Tibial nerve (tissue), 4 donors: ENCODE measurements around the gene SLC1A1. TPM values are rescaled to one million over a fixed set of nuclear protein-coding genes. Genes with fewer than 3 reads are reported as not detected.
A peak's percentile ranks its signal among the peaks of the same experiment; 100 is the strongest.

ENCODE experiments used
- DNase-seq, 2 donors: peaks; one replicate each; pipeline ENCODE4 v3.0.0-alpha.2; 2019; ENCODE audit warnings: low spot score in 2 of 2
- H3K27ac ChIP-seq, 4 donors: fragments of 200-600 bp; sonication (generic) in 3 of 4; one replicate each; pipeline ENCODE4 v1.5.1; 2017 to 2019; ENCODE audit warnings: mild to moderate bottlenecking in 1 of 4
- H3K27me3 ChIP-seq, 2 donors: fragments of 200-600 bp; sonication (generic) in 1 of 2; one replicate each; pipeline versions ENCODE4 v1.5.1 to v1.6.0; 2017 to 2019
- H3K36me3 ChIP-seq, 3 donors: fragments of 200-600 bp; sonication (generic); one replicate each; pipeline ENCODE4 v1.5.1; 2018 to 2019
- H3K4me1 ChIP-seq, 4 donors: fragments of 200-600 bp; sonication (generic) in 3 of 4; one replicate each; pipeline ENCODE4 v1.5.1; 2017 to 2019
- H3K4me3 ChIP-seq, 4 donors: fragments of 200-600 bp; sonication (generic) in 3 of 4; one replicate each; pipeline ENCODE4 v1.5.1; 2017 to 2019; ENCODE audit warnings: mild to moderate bottlenecking in 1 of 4, moderate library complexity in 1 of 4
- H3K9me3 ChIP-seq, 4 donors: fragments of 200-600 bp; sonication (generic) in 3 of 4; one replicate each; pipeline ENCODE4 v1.5.1; 2017 to 2019
- CTCF ChIP-seq, 5 experiments: fragments of 200-600 bp in 3 of 5; fragments of 450-650 bp in 2 of 5; sonication (generic) in 3 of 5; IDR thresholded peaks; one replicate each; pipeline ENCODE4 v1.5.1; 2016 to 2019; ENCODE audit warnings: antibody characterized with exemption in 5 of 5, mild to moderate bottlenecking in 3 of 5, moderate library complexity in 2 of 5
- EP300 ChIP-seq, 2 donors: sonication (generic); formaldehyde crosslinking; IDR thresholded peaks; one replicate each; pipeline ENCODE4 v1.6.1; 2017; ENCODE audit warnings: antibody characterized with exemption in 2 of 2, mild to moderate bottlenecking in 1 of 2
- POLR2A ChIP-seq, 2 donors: fragments of 450-650 bp; IDR thresholded peaks; one replicate each; pipeline ENCODE4 v1.6.1; 2017; ENCODE audit warnings: antibody characterized with exemption in 2 of 2, mild to moderate bottlenecking in 2 of 2, moderate library complexity in 2 of 2
- WGBS, 2 donors: methylation state at CpG; one replicate each; pipeline ENCODE4 v1.1.5; 2018; 5-methylcytosine and 5-hydroxymethylcytosine counted together
- total RNA-seq, 4 donors: library from RNA; depleted of rRNA; stranded (reverse); fragments of >200 nt; gene quantifications; one replicate each; pipeline ENCODE4 v1.1.0, GENCODE V29; 2016

Gene SLC1A1
- total RNA-seq, 4 donors from 2014 or later, result 4.0 to 16.8 (median 6.7) TPM

DNA sequence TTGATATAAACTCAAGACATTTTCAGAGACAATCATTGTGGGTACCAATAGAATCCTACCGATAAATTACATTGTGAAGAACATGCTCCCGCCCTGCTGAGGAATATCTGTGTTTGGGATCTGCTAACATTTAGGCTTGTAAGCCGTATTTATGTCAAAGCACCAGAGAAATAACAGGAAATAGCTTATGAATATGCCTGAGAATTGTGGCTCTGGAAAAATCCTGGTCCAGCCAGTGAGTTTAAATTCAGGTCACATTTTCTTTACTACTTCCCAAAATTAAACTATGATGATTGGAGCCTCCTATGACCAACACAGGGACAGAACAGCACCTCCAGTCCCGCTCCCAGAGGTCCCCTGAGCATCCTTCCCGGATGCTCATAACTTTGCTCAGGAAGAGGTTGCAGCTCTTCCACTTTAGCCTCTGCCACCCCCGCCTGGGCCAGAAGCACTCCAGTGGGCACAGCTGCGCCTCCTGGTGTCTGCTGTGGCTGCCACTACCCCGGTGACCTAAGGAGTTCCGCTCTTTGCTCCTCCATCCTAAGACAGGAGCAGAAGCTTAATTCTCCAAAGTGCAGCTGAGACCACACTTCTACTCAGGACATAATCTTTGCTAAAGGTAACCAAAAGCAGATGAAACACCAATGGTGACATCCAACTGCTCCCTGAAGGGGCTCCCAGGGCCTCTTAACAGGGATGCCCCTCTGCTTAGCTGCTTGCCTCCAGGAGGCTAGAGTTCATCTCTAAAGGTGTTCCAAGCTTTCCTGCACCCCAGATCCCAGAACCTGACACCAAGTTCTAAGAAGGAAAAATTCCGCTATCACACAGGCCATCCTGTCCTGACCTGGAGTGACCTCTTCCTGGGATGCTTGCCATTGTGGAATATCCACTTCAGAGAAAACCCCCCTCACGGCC is 58.8 kb downstream of the SLC1A1 start:
- H3K36me3 ChIP-seq, result no peaks in the 10 kb centered on the region
- no peak overlapping the region for H3K4me3 ChIP-seq
- TF ChIP-seq EP300 (IDR thresholded peaks at IDR 0.05) (no peak), CTCF (IDR thresholded peaks at IDR 0.05) (no peak), POLR2A (IDR thresholded peaks at IDR 0.05) (no peak)
- H3K9me3 ChIP-seq, result no peaks in the 10 kb centered on the region
- H3K27me3 ChIP-seq, result no peaks in the 10 kb centered on the region
- H3K4me1 ChIP-seq, result peaks cover 0 to 8% (median 0%) of the 10 kb centered on the region in 4 donors
- peak overlapping the region in 1 of 4 donors; percentile 4 for H3K27ac ChIP-seq
- DNase-seq, result no peak
- WGBS, 2 donors, result 72 to 73% methylated on average over 11 of the region's 11 CpGs

DNA sequence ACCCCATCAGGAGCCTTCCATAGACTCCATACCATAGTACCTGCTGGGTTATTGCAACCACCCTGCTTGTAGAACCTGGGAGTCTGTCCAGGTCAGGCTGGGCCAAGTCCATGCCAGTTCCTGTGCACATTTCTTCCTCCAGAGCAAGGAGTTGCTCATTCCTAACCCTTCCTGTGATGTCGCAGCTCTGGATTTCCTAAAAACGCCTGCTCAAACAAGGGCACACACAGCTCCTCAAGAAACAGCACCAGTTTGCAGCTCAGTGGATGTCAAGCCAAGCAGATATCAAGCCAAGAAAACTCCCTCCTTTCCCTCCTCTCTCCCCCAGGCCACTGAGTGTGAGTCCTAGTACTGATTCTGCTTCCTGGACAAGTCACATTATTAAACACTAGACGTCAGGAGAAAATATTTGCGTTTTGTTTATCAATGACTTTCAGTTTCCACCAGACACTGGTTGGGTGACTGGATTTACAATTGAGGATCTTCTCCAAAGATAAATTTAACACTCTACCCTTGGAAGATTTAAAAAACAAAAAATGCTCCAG is 59.6 kb downstream of the SLC1A1 start:
- WGBS, 2 donors, result 65 to 67% methylated on average over 4 of the region's 4 CpGs
- H3K27ac ChIP-seq, result peak overlapping the region in 1 of 4 donors; percentile 4

DNA sequence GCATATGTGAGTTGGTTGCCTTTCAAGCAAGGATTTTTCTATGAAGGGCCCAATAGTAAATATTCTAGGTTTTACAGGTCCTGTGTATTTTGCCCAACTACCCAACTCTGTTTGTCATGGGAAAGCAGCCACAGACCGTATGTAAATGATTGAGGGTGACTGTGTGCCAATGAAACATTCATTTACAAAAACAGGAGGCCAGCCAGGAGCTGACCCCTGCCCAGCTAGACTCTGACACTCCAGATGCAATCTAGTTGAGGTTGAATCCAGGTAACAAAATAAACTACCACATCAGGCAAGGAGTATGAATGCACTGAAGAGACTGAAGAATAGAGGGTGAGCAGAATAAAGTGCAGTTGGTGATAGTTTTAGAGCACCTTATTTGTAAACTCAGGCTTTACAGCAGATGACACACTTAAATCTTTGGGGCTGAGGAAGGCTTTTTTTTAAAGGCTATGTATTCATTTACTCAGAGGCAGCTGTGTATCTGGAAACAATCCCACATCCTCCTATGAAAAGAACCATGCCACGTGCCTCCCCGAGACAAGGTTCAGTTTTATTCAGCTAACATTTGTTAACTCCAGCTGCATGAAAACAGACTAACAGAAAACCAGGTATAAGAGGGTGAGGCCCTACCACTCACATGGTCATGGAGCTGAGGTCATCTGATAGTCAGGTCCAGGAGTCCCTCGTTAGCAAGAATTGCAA is 60.7 kb downstream of the SLC1A1 start:
- H3K4me1 ChIP-seq, result peaks cover 0 to 16% (median 0%) of the 10 kb centered on the region in 4 donors
- H3K27ac ChIP-seq, result no peak overlapping the region
- no peaks in the 10 kb centered on the region for H3K36me3 ChIP-seq
- TF ChIP-seq EP300 (IDR thresholded peaks at IDR 0.05) (no peak), POLR2A (IDR thresholded peaks at IDR 0.05) (no peak), CTCF (IDR thresholded peaks at IDR 0.05) (no peak)
- H3K4me3 ChIP-seq, result no peak overlapping the region
- no peaks in the 10 kb centered on the region for H3K9me3 ChIP-seq
- H3K27me3 ChIP-seq, result no peaks in the 10 kb centered on the region
- DNase-seq, result no peak
- 58 to 73% methylated on average over 4 of the region's 4 CpGs for WGBS, 2 donors

More for the DNA sequence above, 59.6 kb downstream of the SLC1A1 start:
- peaks cover 0 to 13% (median 0%) of the 10 kb centered on the region in 4 donors for H3K4me1 ChIP-seq
- TF ChIP-seq CTCF (IDR thresholded peaks at IDR 0.05), result no peak
- no peak for TF ChIP-seq EP300 (IDR thresholded peaks at IDR 0.05)
- no peak for TF ChIP-seq POLR2A (IDR thresholded peaks at IDR 0.05)
- no peak for DNase-seq
- no peaks in the 10 kb centered on the region for H3K9me3 ChIP-seq
- H3K4me3 ChIP-seq, result no peak overlapping the region
- H3K27me3 ChIP-seq, result no peaks in the 10 kb centered on the region
- H3K36me3 ChIP-seq, result no peaks in the 10 kb centered on the region

GRCh38 chr9:4553951-4554381 is 63.7 kb downstream of the SLC1A1 start:
- Histone ChIP-seq H3K4me1 (peaks cover 0 to 8% (median 0%) of the 10 kb centered on the region in 4 donors), H3K36me3 (no peaks in the 10 kb centered on the region), H3K27ac (peak overlapping the region in 1 of 4 donors; percentile 21), H3K4me3 (no peak overlapping the region), H3K9me3 (no peaks in the 10 kb centered on the region), H3K27me3 (no peaks in the 10 kb centered on the region)
- no peak for TF ChIP-seq POLR2A (IDR thresholded peaks at IDR 0.05)
- no peak for TF ChIP-seq CTCF (IDR thresholded peaks at IDR 0.05)
- peak; percentile 12 to 50 for TF ChIP-seq EP300 (IDR thresholded peaks at IDR 0.05)
- 62 to 82% methylated on average over 1 of the region's 1 CpG for WGBS, 2 donors
- no peak for DNase-seq
